ENCODE measurements around the gene CBLL2.
A peak's percentile ranks its signal among the peaks of the same experiment; 100 is the strongest.
"Not testable (repeated sequence)": the region's sequence is repeated elsewhere in the genome, so short reads cannot be mapped to it uniquely, and the experiment has no call there.

CBLL2 gene

DNA sequence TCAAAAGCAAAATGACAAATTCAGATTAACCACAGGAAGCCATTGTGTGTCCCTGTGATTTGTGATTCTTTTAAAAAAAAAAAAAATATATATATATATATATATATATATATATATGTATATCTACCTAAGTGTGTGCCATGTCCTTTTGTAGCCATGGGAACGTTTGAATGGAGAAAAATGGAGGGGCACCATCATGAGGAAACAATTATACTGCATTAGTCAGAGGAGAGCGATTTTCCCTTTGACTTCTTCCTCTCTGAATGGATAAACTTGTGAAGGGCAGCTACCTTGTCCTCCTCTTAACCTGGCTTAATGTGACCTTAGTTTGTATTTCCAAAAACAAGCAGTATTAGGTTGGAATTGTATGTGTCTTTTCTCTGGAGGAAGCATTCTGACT lies 23.3 kb upstream of the CBLL2 start:
- TF ChIP-seq, protein P1, sequence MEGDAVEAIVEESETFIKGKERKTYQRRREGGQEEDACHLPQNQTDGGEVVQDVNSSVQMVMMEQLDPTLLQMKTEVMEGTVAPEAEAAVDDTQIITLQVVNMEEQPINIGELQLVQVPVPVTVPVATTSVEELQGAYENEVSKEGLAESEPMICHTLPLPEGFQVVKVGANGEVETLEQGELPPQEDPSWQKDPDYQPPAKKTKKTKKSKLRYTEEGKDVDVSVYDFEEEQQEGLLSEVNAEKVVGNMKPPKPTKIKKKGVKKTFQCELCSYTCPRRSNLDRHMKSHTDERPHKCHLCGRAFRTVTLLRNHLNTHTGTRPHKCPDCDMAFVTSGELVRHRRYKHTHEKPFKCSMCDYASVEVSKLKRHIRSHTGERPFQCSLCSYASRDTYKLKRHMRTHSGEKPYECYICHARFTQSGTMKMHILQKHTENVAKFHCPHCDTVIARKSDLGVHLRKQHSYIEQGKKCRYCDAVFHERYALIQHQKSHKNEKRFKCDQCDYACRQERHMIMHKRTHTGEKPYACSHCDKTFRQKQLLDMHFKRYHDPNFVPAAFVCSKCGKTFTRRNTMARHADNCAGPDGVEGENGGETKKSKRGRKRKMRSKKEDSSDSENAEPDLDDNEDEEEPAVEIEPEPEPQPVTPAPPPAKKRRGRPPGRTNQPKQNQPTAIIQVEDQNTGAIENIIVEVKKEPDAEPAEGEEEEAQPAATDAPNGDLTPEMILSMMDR (IDR thresholded peaks at IDR 0.05; ENCODE audit: control insufficient read depth, insufficient read depth, low read depth, low read length, missing control alignments): no peak
- H3K4me3 ChIP-seq (ENCODE audit: control insufficient read depth, low read depth, low read length): no peak overlapping the region

DNA sequence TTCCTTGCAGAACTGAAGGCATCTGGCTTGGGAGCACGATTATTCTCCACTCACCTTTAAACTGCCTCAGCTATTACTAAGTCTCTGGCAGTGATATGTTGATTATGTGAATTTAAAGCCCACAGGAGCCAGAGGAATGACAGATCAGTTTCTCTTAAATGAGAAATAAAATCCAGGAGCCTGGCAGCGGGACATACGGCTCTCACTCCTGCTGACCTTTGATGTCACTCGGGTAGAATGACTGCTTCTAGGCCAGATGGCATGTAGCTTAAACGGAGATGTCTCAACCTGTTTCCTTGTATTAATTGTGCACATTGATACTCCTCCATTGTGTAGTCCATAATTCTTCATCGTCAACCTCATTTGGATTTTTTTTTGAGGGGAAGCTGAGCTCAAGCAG lies 4.0 kb upstream of the CBLL2 start:
- TF ChIP-seq, protein P1 (IDR thresholded peaks at IDR 0.05; ENCODE audit: control insufficient read depth, insufficient read depth, low read depth, low read length, missing control alignments): no peak
- no peak for DNase-seq (ENCODE audit: low read depth)
- H3K4me3 ChIP-seq (ENCODE audit: control insufficient read depth, low read depth, low read length): no peak overlapping the region

More for the DNA sequence above, 23.3 kb upstream of the CBLL2 start:
- DNase-seq (ENCODE audit: low read depth): no peak

DNA sequence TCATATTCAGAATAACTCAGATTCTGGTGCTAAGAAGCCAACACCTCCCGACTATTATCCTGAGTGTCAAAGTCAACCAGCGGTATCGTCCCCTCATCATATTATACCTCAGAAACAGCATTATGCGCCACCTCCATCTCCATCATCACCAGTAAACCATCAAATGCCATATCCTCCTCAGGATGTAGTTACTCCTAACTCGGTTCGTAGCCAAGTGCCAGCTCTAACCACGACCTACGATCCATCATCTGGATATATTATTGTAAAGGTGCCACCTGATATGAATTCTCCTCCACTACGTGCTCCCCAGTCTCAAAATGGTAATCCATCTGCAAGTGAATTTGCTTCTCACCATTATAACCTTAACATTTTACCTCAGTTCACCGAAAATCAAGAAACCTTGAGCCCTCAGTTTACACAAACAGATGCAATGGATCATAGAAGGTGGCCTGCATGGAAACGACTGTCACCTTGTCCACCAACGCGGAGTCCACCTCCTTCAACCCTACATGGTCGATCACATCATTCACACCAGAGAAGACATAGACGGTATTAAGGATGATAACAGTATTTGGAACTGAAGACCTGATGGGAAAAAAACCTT lies 1.1 kb downstream of the CBLL2 start:
- TF ChIP-seq, protein P1 (IDR thresholded peaks at IDR 0.05; ENCODE audit: control insufficient read depth, insufficient read depth, low read depth, low read length, missing control alignments): no peak
- no peak for DNase-seq (ENCODE audit: low read depth)

DNA sequence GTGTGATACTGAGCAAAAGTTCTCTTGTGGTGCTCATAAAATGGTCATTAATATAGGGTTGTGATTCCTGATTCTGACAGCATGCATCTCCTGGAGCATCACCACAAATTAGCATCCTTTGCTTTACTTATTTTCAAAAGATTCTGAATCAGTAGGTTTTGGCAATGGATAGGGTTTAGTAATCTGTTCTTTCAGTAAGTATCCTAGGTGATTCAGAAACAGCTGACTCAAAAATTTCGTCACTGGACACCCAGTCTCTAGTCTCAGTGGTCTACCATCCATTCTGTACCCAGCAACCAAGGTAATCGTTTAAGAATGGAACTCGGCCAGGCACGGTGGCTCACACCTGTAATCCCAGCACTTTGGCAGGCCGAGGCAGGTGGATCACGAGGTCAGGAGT lies 4.1 kb downstream of the CBLL2 start:
- no peak overlapping the region for H3K4me3 ChIP-seq (ENCODE audit: control insufficient read depth, low read depth, low read length)
- TF ChIP-seq, protein P1 (IDR thresholded peaks at IDR 0.05; ENCODE audit: control insufficient read depth, insufficient read depth, low read depth, low read length, missing control alignments): no peak
- DNase-seq (ENCODE audit: low read depth): no peak

More for the DNA sequence above, 1.1 kb downstream of the CBLL2 start:
- H3K4me3 ChIP-seq (ENCODE audit: control insufficient read depth, low read depth, low read length): no peak overlapping the region

DNA sequence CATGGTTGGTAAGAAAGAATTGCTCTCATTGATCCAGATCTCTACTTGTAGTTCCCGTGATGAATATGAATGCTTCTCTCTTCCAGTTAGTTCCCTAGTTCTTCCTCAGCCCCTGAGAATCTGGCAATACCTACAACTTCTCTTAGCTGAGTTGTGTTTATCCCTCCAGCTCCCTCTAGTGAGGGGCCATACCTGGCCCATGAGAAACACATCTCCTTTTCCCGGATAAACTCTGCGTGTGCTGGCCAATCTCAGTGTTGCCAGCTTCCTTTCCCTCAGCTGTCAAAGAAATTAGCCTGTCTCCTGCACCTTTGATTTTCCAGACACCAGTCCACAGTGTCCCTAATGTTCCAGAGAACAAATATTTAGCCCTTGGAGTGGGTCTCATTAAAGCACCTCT lies 5.7 kb downstream of the CBLL2 start:
- TF ChIP-seq, protein P1 (IDR thresholded peaks at IDR 0.05; ENCODE audit: control insufficient read depth, insufficient read depth, low read depth, low read length, missing control alignments): peak; percentile 26
- no peak for DNase-seq (ENCODE audit: low read depth)

DNA sequence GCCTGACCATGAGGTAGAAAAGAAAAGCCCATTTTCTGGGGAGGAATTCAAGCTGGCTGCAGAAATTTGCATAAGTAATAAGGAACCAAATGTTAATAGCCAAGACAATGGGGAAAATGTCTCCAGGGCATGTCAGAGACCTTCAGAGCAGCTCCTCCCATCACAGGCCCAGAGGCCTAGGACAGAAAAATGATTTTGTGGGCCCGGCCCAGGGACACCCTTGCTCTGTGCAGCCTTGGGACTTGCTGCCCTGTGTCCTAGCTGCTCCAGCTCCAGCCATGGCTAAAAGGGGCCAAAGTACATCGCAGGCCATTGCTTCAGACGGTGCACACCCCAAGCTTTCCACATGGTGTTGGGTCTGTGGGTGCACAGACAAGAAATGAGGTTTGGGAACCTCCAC lies 16.5 kb downstream of the CBLL2 start:
- H3K4me3 ChIP-seq (ENCODE audit: control insufficient read depth, low read depth, low read length); DNase-seq (ENCODE audit: low read depth): not testable (repeated sequence)

More for the DNA sequence above, 5.7 kb downstream of the CBLL2 start:
- H3K4me3 ChIP-seq (ENCODE audit: control insufficient read depth, low read depth, low read length): no peak overlapping the region

DNA sequence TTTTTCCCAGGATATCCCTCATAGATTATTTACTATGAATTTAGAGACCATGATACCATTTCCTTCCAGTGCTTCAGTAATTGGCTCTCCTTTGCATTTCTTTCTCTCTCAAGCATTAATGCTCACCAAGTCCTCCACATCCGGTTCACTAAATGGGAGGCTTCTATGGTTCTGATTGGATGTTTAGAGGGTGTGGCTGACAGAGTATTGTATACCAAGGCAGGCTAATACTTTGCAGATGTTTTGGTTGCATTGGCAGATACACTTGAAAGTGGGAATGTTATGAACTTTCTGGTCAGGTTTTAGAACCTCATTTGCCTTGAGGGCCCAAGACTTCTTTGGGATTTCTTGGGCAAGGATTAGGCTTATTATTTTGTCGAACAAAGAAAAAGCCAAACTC lies 24.2 kb downstream of the CBLL2 start:
- H3K4me3 ChIP-seq (ENCODE audit: control insufficient read depth, low read depth, low read length): no peak overlapping the region
- no peak for DNase-seq (ENCODE audit: low read depth)
- TF ChIP-seq, protein P1 (IDR thresholded peaks at IDR 0.05; ENCODE audit: control insufficient read depth, insufficient read depth, low read depth, low read length, missing control alignments): no peak

All from AG09309 (cell line).